ENCODE measurements around the gene KCNN3.

KCNN3 gene

GRCh38 chr1:154880671-154881070, 10.6 kb upstream of the KCNN3 start:
- H3K4me3 ChIP-seq (ENCODE audit: low read depth, low read length): no peak overlapping the region
- no peak for TF ChIP-seq CTCF (IDR thresholded peaks at IDR 0.05; ENCODE audit: borderline replicate concordance, insufficient read depth, low read depth, low read length)

- H3K4me3 ChIP-seq (ENCODE audit: low read depth, low read length): no peak overlapping the region
- no peak for TF ChIP-seq CTCF (IDR thresholded peaks at IDR 0.05; ENCODE audit: borderline replicate concordance, insufficient read depth, low read depth, low read length)
Measured at GRCh38 chr1:154879038-154879421, 8.9 kb upstream of the KCNN3 start.

- peak; percentile 91 for TF ChIP-seq CTCF (IDR thresholded peaks at IDR 0.05; ENCODE audit: borderline replicate concordance, insufficient read depth, low read depth, low read length)
- no peak overlapping the region for H3K4me3 ChIP-seq (ENCODE audit: low read depth, low read length)
Measured at GRCh38 chr1:154878371-154879037, 8.4 kb upstream of the KCNN3 start.

- no peak overlapping the region for H3K4me3 ChIP-seq (ENCODE audit: low read depth, low read length)
Measured at GRCh38 chr1:154877370-154877974, 7.4 kb upstream of the KCNN3 start.

GRCh38 chr1:154876842-154877369, 6.8 kb upstream of the KCNN3 start:
- TF ChIP-seq CTCF (IDR thresholded peaks at IDR 0.05; ENCODE audit: borderline replicate concordance, insufficient read depth, low read depth, low read length): no peak

More at GRCh38 chr1:154877370-154877974, 7.4 kb upstream of the KCNN3 start:
- no peak for TF ChIP-seq CTCF (IDR thresholded peaks at IDR 0.05; ENCODE audit: borderline replicate concordance, insufficient read depth, low read depth, low read length)

GRCh38 chr1:154874465-154874864, 4.4 kb upstream of the KCNN3 start:
- TF ChIP-seq CTCF (IDR thresholded peaks at IDR 0.05; ENCODE audit: borderline replicate concordance, insufficient read depth, low read depth, low read length): no peak
- H3K4me3 ChIP-seq (ENCODE audit: low read depth, low read length): no peak overlapping the region

More at GRCh38 chr1:154876842-154877369, 6.8 kb upstream of the KCNN3 start:
- H3K4me3 ChIP-seq (ENCODE audit: low read depth, low read length): no peak overlapping the region

Measured in GM12875 (cell line).